GM23338 (cell line): ENCODE results near the gene APCDD1L. TPM values are rescaled to one million over a fixed set of nuclear protein-coding genes. Genes with fewer than 3 reads are reported as not detected.

Experiments used
- ATAC-seq: fragments of 200-7000 bp; cut with Tn5 transposase; 3 replicates; pipeline ENCODE4 v1.9.1; 2020
- DNase-seq: peaks from one replicate; pipeline ENCODE4 v3.0.0-alpha.2; 2015; ENCODE audit warnings: low spot score
- H2AFZ ChIP-seq: fragments of 200-600 bp; sonication (generic); 2 replicates; pipeline ENCODE4 v1.8.0; 2016; ENCODE audit warnings: antibody characterized with exemption, mild to moderate bottlenecking, moderate library complexity
- H3F3A ChIP-seq: fragments of 200-600 bp; sonication (generic); replicated peaks from 2 replicates; pipeline ENCODE4 v1.8.0; 2017; ENCODE audit warnings: antibody characterized with exemption, mixed run types, low read depth
- H3K27ac ChIP-seq: fragments of 200-600 bp; sonication (generic); 2 replicates; pipeline ENCODE4 v1.6.1; 2016; ENCODE audit warnings: low read depth
- H3K27me3 ChIP-seq: fragments of 200-600 bp; sonication (generic); 2 replicates; pipeline ENCODE4 v1.8.0; 2016; ENCODE audit warnings: mild to moderate bottlenecking, mixed run types, moderate library complexity; ENCODE audit not compliant: insufficient read depth
- H3K36me3 ChIP-seq: fragments of 200-600 bp; sonication (generic); 2 replicates; pipeline ENCODE4 v1.8.0; 2016; ENCODE audit warnings: mild to moderate bottlenecking; ENCODE audit not compliant: insufficient read depth
- H3K4me1 ChIP-seq: fragments of 200-600 bp; sonication (generic); 2 replicates; pipeline ENCODE4 v1.8.0; 2016; ENCODE audit warnings: mild to moderate bottlenecking, moderate library complexity; ENCODE audit not compliant: insufficient read depth
- H3K4me2 ChIP-seq: fragments of 200-600 bp; sonication (generic); 2 replicates; pipeline ENCODE4 v1.7.1; 2017; ENCODE audit warnings: mixed run types
- H3K4me3 ChIP-seq: fragments of 200-600 bp; sonication (generic); 2 replicates; pipeline ENCODE4 v1.6.1; 2016; ENCODE audit warnings: mixed run types
- H3K79me2 ChIP-seq: fragments of 200-600 bp; sonication (generic); replicated peaks from 2 replicates; pipeline ENCODE4 v1.8.0; 2017; ENCODE audit warnings: mild to moderate bottlenecking; ENCODE audit not compliant: insufficient read depth
- H3K9me2 ChIP-seq: fragments of 200-600 bp; sonication (generic); 2 replicates; pipeline ENCODE4 v1.8.0; 2017; ENCODE audit not compliant: insufficient read depth
- H4K20me1 ChIP-seq: fragments of 200-600 bp; sonication (generic); replicated peaks from 2 replicates; pipeline ENCODE4 v1.8.0; 2017; ENCODE audit warnings: mild to moderate bottlenecking; ENCODE audit not compliant: insufficient read depth
- H3K27ac Mint-ChIP-seq: 2 replicates; pipeline ENCODE4 v1.8.0; 2020; ENCODE audit warnings: inconsistent platforms, mild to moderate bottlenecking, moderate library complexity, mixed read lengths
- H3K27me3 Mint-ChIP-seq: 3 replicates; pipeline ENCODE4 v1.8.0; 2022; ENCODE audit warnings: low read depth, mild to moderate bottlenecking, moderate library complexity, mixed read lengths, inconsistent platforms; ENCODE audit not compliant: insufficient read depth, poor library complexity
- H3K36me3 Mint-ChIP-seq: 3 replicates; pipeline ENCODE4 v1.8.0; 2021; ENCODE audit warnings: low read depth, mild to moderate bottlenecking, inconsistent platforms, moderate library complexity, mixed read lengths
- H3K4me1 Mint-ChIP-seq: 3 replicates; pipeline ENCODE4 v1.8.0; 2020; ENCODE audit warnings: mild to moderate bottlenecking, inconsistent platforms, mixed read lengths
- H3K4me3 Mint-ChIP-seq: 3 replicates; pipeline ENCODE4 v1.8.0; 2021; ENCODE audit warnings: moderate library complexity, mild to moderate bottlenecking, inconsistent platforms, mixed read lengths
- H3K9me3 Mint-ChIP-seq: 3 replicates; pipeline ENCODE4 v1.8.0; 2020; ENCODE audit warnings: moderate library complexity, mild to moderate bottlenecking, inconsistent platforms, mixed read lengths
- CREB1 ChIP-seq: fragments of 250-450 bp; sonication (Bioruptor Pico); IDR thresholded peaks from 2 replicates; pipeline ENCODE4 v1.5.0; 2020; ENCODE audit warnings: low read depth, mild to moderate bottlenecking, moderate library complexity
- ETS1 ChIP-seq: IDR thresholded peaks from 2 replicates; pipeline ENCODE4 v1.6.1; 2016; ENCODE audit warnings: antibody characterized with exemption
- EZH2 ChIP-seq: fragments of 200-600 bp; sonication (generic); IDR thresholded peaks from one replicate; pipeline ENCODE4 v1.8.0; 2017; ENCODE audit warnings: antibody characterized with exemption, mild to moderate bottlenecking, low read depth; ENCODE audit not compliant: unreplicated experiment
- EZH2phosphoT487 ChIP-seq: fragments of 200-600 bp; sonication (generic); IDR thresholded peaks from one replicate; pipeline ENCODE4 v1.8.1; 2018; ENCODE audit warnings: antibody characterized with exemption; ENCODE audit not compliant: unreplicated experiment
- JUNB ChIP-seq: IDR thresholded peaks from one replicate; pipeline ENCODE4 v1.6.1; 2016; ENCODE audit warnings: antibody characterized with exemption; ENCODE audit not compliant: unreplicated experiment
- NANOG ChIP-seq: IDR thresholded peaks from 2 replicates; pipeline ENCODE4 v1.6.1; 2016; ENCODE audit warnings: antibody characterized with exemption, borderline replicate concordance
- POLR2AphosphoS5 ChIP-seq: IDR thresholded peaks from 2 replicates; pipeline ENCODE4 v1.6.1; 2016; ENCODE audit warnings: antibody characterized with exemption, low read depth
- REST ChIP-seq: IDR thresholded peaks from one replicate; pipeline ENCODE4 v1.6.1; 2018; ENCODE audit warnings: antibody characterized with exemption; ENCODE audit not compliant: unreplicated experiment
- STAT1 ChIP-seq: IDR thresholded peaks from one replicate; pipeline ENCODE4 v1.6.1; 2016; ENCODE audit warnings: antibody characterized with exemption; ENCODE audit not compliant: unreplicated experiment
- ZNF114 ChIP-seq: fragments of 250-450 bp; sonication (Bioruptor Pico); IDR thresholded peaks from 2 replicates; pipeline ENCODE4 v1.5.0; 2020; ENCODE audit warnings: mild to moderate bottlenecking, moderate library complexity
- ZNF331 ChIP-seq: fragments of 250-450 bp; sonication (Bioruptor Pico); IDR thresholded peaks from 2 replicates; pipeline ENCODE4 v1.5.0; 2020; ENCODE audit warnings: low read depth, mild to moderate bottlenecking, moderate library complexity
- polyA plus RNA-seq: library from polyadenylated mRNA; unstranded; fragments of >200 nt; fragmentation: Nextera tagmentation; extraction: Ambion mirVana; gene quantifications from 2 replicates; pipeline ENCODE4 v1.2.1, GENCODE V29; 2016
- total RNA-seq: library from RNA; depleted of rRNA; stranded (reverse); fragments of >200 nt; shearing (Covaris generic); gene quantifications from 2 replicates; pipeline ENCODE4 v1.2.3, GENCODE V29; 2014

The APCDD1L gene
- total and polyA plus RNA-seq, 2 experiments from 2014 or later = 1.8 to 4.6 TPM

DNA sequence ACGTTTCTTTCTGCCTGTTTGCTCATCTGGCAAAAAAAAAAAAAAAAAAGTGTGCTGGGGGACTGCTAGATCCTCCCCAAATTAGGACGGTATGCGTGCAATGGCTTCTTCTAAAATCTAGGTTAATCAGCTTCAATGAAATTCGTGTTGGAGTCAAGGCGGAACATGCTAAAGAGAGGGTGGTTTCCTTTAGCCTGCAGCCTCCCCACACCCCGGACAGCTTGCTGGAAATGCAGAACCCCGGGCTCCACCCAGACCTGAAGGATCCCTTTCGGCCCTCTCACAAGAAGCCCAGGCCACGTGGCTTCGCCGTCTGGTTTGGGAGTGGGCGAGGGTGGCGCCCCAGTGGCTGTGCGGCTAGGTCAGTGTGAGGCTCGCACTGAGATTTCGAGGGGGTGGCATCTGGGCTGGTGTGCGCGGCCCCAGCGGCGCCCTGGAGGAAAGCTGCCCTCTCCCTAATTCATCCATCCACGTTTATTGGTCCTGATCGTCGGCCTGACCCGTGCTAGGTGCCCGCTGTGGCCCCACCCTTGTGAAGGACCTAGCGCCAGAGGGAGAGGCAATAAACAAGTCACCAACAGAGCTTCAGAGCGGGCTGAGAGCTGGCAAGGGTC lies 49.0 kb downstream of the APCDD1L start:
- Histone ChIP-seq H3K9me2 (no peaks in the 10 kb centered on the region), H2AFZ (no peak overlapping the region), H3K4me2 (no peak overlapping the region), H3K4me1 (no peaks in the 10 kb centered on the region), H3K27ac (no peak overlapping the region), H3K27me3 (no peaks in the 10 kb centered on the region), H3K79me2 (no peaks in the 10 kb centered on the region), H3K4me3 (no peak overlapping the region), H3F3A (no peaks in the 10 kb centered on the region), H4K20me1 (no peaks in the 10 kb centered on the region), H3K36me3 (no peaks in the 10 kb centered on the region)
- H3K36me3 Mint-ChIP-seq = peaks cover 10% of the 10 kb centered on the region; the same call in 2 of the 3 replicates
- H3K9me3 Mint-ChIP-seq = peaks cover 8% of the 10 kb centered on the region; the same call in 1 of the 3 replicates
- H3K27me3 Mint-ChIP-seq = peaks cover 15% of the 10 kb centered on the region
- ATAC-seq = no peak
- H3K4me1 Mint-ChIP-seq = peaks cover 5% of the 10 kb centered on the region; the same call in 1 of the 3 replicates
- H3K27ac Mint-ChIP-seq = no peak overlapping the region
- no peak overlapping the region for H3K4me3 Mint-ChIP-seq
- no peak for TF ChIP-seq ETS1
- no peak for TF ChIP-seq ZNF331 (CRISPR knock-in tag)
- no peak for TF ChIP-seq CREB1 (CRISPR knock-in tag)
- TF ChIP-seq EZH2phosphoT487 = no peak
- no peak for TF ChIP-seq POLR2AphosphoS5
- TF ChIP-seq ZNF114 (CRISPR knock-in tag) = no peak
- DNase-seq = no peak

GRCh38 chr20:58464838-58465237 lies 50.4 kb downstream of the APCDD1L start:
- Histone ChIP-seq H2AFZ (no peak overlapping the region), H4K20me1 (no peaks in the 10 kb centered on the region), H3K4me2 (no peak overlapping the region), H3K9me2 (no peaks in the 10 kb centered on the region), H3F3A (no peaks in the 10 kb centered on the region), H3K27ac (no peak overlapping the region), H3K36me3 (no peaks in the 10 kb centered on the region), H3K27me3 (no peaks in the 10 kb centered on the region), H3K4me3 (no peak overlapping the region), H3K79me2 (no peaks in the 10 kb centered on the region), H3K4me1 (no peaks in the 10 kb centered on the region)
- Mint-ChIP-seq H3K27me3 (peaks cover 19% of the 10 kb centered on the region), H3K4me1 (peaks cover 5% of the 10 kb centered on the region; the same call in 1 of the 3 replicates), H3K27ac (no peak overlapping the region), H3K9me3 (peaks cover 8% of the 10 kb centered on the region; the same call in 1 of the 3 replicates), H3K4me3 (no peak overlapping the region), H3K36me3 (peaks cover 10% of the 10 kb centered on the region; the same call in 2 of the 3 replicates)
- ATAC-seq = no peak
- no peak for DNase-seq
- no peak for TF ChIP-seq CREB1 (CRISPR knock-in tag)
- no peak for TF ChIP-seq NANOG
- no peak for TF ChIP-seq STAT1
- no peak for TF ChIP-seq POLR2AphosphoS5
- no peak for TF ChIP-seq ZNF331 (CRISPR knock-in tag)
- TF ChIP-seq ETS1 = no peak
- no peak for TF ChIP-seq ZNF114 (CRISPR knock-in tag)
- no peak for TF ChIP-seq EZH2
- no peak for TF ChIP-seq JUNB
- TF ChIP-seq REST = no peak
- TF ChIP-seq EZH2phosphoT487 = no peak
